Kidney epithelial cell (primary cell): ENCODE results near the gene TBC1D22A. TPM values are rescaled to one million over a fixed set of nuclear protein-coding genes. Genes with fewer than 3 reads are reported as not detected.

Experiments
- DNase-seq: peaks from one replicate; pipeline ENCODE4 v3.0.0-alpha.2; 2010; ENCODE audit warnings: low read depth
- H3K27me3 ChIP-seq: 2 replicates; pipeline ENCODE4 v1.6.0; 2011; ENCODE audit warnings: low read length; ENCODE audit not compliant: control insufficient read depth, insufficient read depth
- H3K36me3 ChIP-seq: 2 replicates; pipeline ENCODE4 v1.5.1; 2011; ENCODE audit warnings: low read length; ENCODE audit not compliant: control insufficient read depth, insufficient read depth
- H3K4me3 ChIP-seq: 2 replicates; pipeline ENCODE4 v1.5.1; 2011; ENCODE audit warnings: low read depth, mild to moderate bottlenecking, control low read depth, low read length
- CTCF ChIP-seq: IDR thresholded peaks from 2 replicates; pipeline ENCODE4 v1.5.1; 2011; ENCODE audit warnings: mild to moderate bottlenecking, moderate library complexity, low read length, control low read depth, inconsistent platforms; ENCODE audit not compliant: insufficient read depth, poor library complexity, severe bottlenecking
- total RNA-seq: library from RNA; depleted of rRNA; stranded (reverse); fragments of >200 nt; gene quantifications from 2 replicates; pipeline ENCODE4 v1.2.3, GENCODE V29; 2015

The TBC1D22A gene
- total RNA-seq, 1 donor from 2014 or later = 25.7 TPM

- H3K4me3 ChIP-seq = no peak overlapping the region
- no peaks in the 10 kb centered on the region for H3K27me3 ChIP-seq
- H3K36me3 ChIP-seq = no peaks in the 10 kb centered on the region
- no peak for DNase-seq
- no peak for TF ChIP-seq CTCF
Observed at GRCh38 chr22:47071078-47071806, 308.8 kb downstream of the TBC1D22A start.

- Histone ChIP-seq H3K27me3 (no peaks in the 10 kb centered on the region), H3K4me3 (no peak overlapping the region), H3K36me3 (no peaks in the 10 kb centered on the region)
- no peak for TF ChIP-seq CTCF
- DNase-seq = no peak
Observed at GRCh38 chr22:47071807-47072641, 309.6 kb downstream of the TBC1D22A start.

- no peaks in the 10 kb centered on the region for H3K27me3 ChIP-seq
- DNase-seq = no peak
- no peaks in the 10 kb centered on the region for H3K36me3 ChIP-seq
- TF ChIP-seq CTCF = no peak
- no peak overlapping the region for H3K4me3 ChIP-seq
Observed at GRCh38 chr22:47072642-47072967, 310.2 kb downstream of the TBC1D22A start.

- Histone ChIP-seq H3K27me3 (no peaks in the 10 kb centered on the region), H3K36me3 (no peaks in the 10 kb centered on the region), H3K4me3 (no peak overlapping the region)
- DNase-seq = no peak
- no peak for TF ChIP-seq CTCF
Observed at GRCh38 chr22:47073075-47073474, 310.6 kb downstream of the TBC1D22A start.

- TF ChIP-seq CTCF = no peak
- no peak for DNase-seq
Observed at GRCh38 chr22:47074105-47074504, 311.7 kb downstream of the TBC1D22A start.

More at GRCh38 chr22:47074105-47074504, 311.7 kb downstream of the TBC1D22A start:
- Histone ChIP-seq H3K36me3 (no peaks in the 10 kb centered on the region), H3K4me3 (no peak overlapping the region), H3K27me3 (no peaks in the 10 kb centered on the region)
